ENCODE measurements around the gene OPA3. TPM values are rescaled to one million over a fixed set of nuclear protein-coding genes. Genes with fewer than 3 reads are reported as not detected.

OPA3 gene
- total and polyA plus RNA-seq, 4 donors: 3.5 to 13.6 (median 7.7) TPM

GRCh38 chr19:45484273-45484945 is 100.2 kb downstream of the OPA3 start:
- Histone ChIP-seq H3K4me3 (no peak overlapping the region), H3K36me3 (ENCODE audit: control insufficient read depth in 4 of 4, insufficient read depth in 4 of 4, low read length in 4 of 4) (no peaks in the 10 kb centered on the region), H3K4me1 (ENCODE audit: control insufficient read depth in 5 of 5, insufficient read depth in 5 of 5, low read length in 5 of 5) (no peaks in the 10 kb centered on the region), H3K9ac (ENCODE audit: insufficient read depth in 1 of 2, low read length in 2 of 2) (no peak overlapping the region), H3K27me3 (ENCODE audit: control insufficient read depth in 3 of 3, insufficient read depth in 3 of 3, low read length in 2 of 3) (no peaks in the 10 kb centered on the region), H3K27ac (ENCODE audit: low read depth in 1 of 2, low read length in 1 of 2) (no peak overlapping the region), H3K9me3 (ENCODE audit: control insufficient read depth in 4 of 4, insufficient read depth in 3 of 4, low read length in 3 of 4) (no peaks in the 10 kb centered on the region)
- DNase-seq (no peak), ATAC-seq (ENCODE audit: insufficient read depth, low FRiP score) (no peak)
- TF ChIP-seq CTCF (IDR thresholded peaks at IDR 0.05; ENCODE audit: control extremely low read depth, extremely low read depth): no peak
- 80 to 82% methylated on average over 13 of the region's 13 CpGs for WGBS, 2 donors

DNA sequence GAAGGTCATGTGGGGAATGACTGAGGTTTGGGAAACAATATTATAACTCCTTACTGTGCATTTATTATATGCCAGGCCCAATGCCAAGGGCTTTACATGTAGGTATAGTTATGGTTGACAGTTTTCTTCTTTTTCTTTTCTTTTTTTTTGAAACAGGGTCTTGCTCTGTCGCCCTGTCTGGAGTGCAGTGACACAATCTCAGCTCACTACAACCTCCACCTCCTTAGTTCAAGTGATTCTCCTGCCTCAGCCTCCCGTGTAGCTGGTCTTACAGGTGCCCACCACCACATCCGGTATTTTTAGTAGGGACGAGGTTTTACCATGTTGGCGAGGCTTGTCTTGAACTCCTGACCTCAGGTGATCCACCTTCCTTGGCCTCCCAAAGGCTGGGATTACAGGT is 101.6 kb downstream of the OPA3 start:
- TF ChIP-seq CTCF (IDR thresholded peaks at IDR 0.05; ENCODE audit: control extremely low read depth, extremely low read depth): no peak

GRCh38 chr19:45478454-45479238 is 106.0 kb downstream of the OPA3 start:
- Histone ChIP-seq H3K27ac (ENCODE audit: low read depth in 1 of 2, low read length in 1 of 2) (peak overlapping the region; percentile 96), H3K9me3 (ENCODE audit: control insufficient read depth in 4 of 4, insufficient read depth in 3 of 4, low read length in 3 of 4) (no peaks in the 10 kb centered on the region), H3K9ac (ENCODE audit: insufficient read depth in 1 of 2, low read length in 2 of 2) (peak overlapping the region; percentile 88 to 99), H3K36me3 (ENCODE audit: control insufficient read depth in 4 of 4, insufficient read depth in 4 of 4, low read length in 4 of 4) (no peaks in the 10 kb centered on the region), H3K27me3 (ENCODE audit: control insufficient read depth in 3 of 3, insufficient read depth in 3 of 3, low read length in 2 of 3) (peaks cover 0 to 9% (median 4%) of the 10 kb centered on the region in 3 donors), H3K4me3 (no peak overlapping the region), H3K4me1 (ENCODE audit: control insufficient read depth in 5 of 5, insufficient read depth in 5 of 5, low read length in 5 of 5) (peaks cover 0 to 36% (median 0%) of the 10 kb centered on the region in 5 donors)
- 0% methylated on average over 39 of the region's 39 CpGs for WGBS, 2 donors
- TF ChIP-seq CTCF (IDR thresholded peaks at IDR 0.05; ENCODE audit: control extremely low read depth, extremely low read depth): peak; percentile 98
- DNase-seq (peak; percentile 89 to 93 (median 91)), ATAC-seq (ENCODE audit: insufficient read depth, low FRiP score) (peak; percentile 94)

More for the DNA sequence above, 101.6 kb downstream of the OPA3 start:
- WGBS, 2 donors: 91 to 96% methylated on average over 5 of the region's 5 CpGs
- Histone ChIP-seq H3K36me3 (ENCODE audit: control insufficient read depth in 4 of 4, insufficient read depth in 4 of 4, low read length in 4 of 4) (no peaks in the 10 kb centered on the region), H3K4me3 (no peak overlapping the region), H3K27me3 (ENCODE audit: control insufficient read depth in 3 of 3, insufficient read depth in 3 of 3, low read length in 2 of 3) (no peaks in the 10 kb centered on the region), H3K9me3 (ENCODE audit: control insufficient read depth in 4 of 4, insufficient read depth in 3 of 4, low read length in 3 of 4) (no peaks in the 10 kb centered on the region), H3K27ac (ENCODE audit: low read depth in 1 of 2, low read length in 1 of 2) (no peak overlapping the region), H3K4me1 (ENCODE audit: control insufficient read depth in 5 of 5, insufficient read depth in 5 of 5, low read length in 5 of 5) (peaks cover 0 to 6% (median 0%) of the 10 kb centered on the region in 5 donors), H3K9ac (ENCODE audit: insufficient read depth in 1 of 2, low read length in 2 of 2) (no peak overlapping the region)
- DNase-seq: no peak
- no peak for ATAC-seq (ENCODE audit: insufficient read depth, low FRiP score)
